GM23338 (cell line): ENCODE measurements around the gene ABR. TPM values are rescaled to one million over a fixed set of nuclear protein-coding genes. Genes with fewer than 3 reads are reported as not detected.
A peak's percentile ranks its signal among the peaks of the same experiment; 100 is the strongest.

ENCODE experiments used
- ATAC-seq: fragments of 200-7000 bp; cut with Tn5 transposase; 3 replicates; pipeline ENCODE4 v1.9.1; 2020
- DNase-seq: peaks from one replicate; pipeline ENCODE4 v3.0.0-alpha.2; 2015; ENCODE audit warnings: low spot score
- H2AFZ ChIP-seq: fragments of 200-600 bp; sonication (generic); 2 replicates; pipeline ENCODE4 v1.8.0; 2016; ENCODE audit warnings: antibody characterized with exemption, mild to moderate bottlenecking, moderate library complexity
- H3F3A ChIP-seq: fragments of 200-600 bp; sonication (generic); replicated peaks from 2 replicates; pipeline ENCODE4 v1.8.0; 2017; ENCODE audit warnings: antibody characterized with exemption, mixed run types, low read depth
- H3K27ac ChIP-seq: fragments of 200-600 bp; sonication (generic); 2 replicates; pipeline ENCODE4 v1.6.1; 2016; ENCODE audit warnings: low read depth
- H3K27me3 ChIP-seq: fragments of 200-600 bp; sonication (generic); 2 replicates; pipeline ENCODE4 v1.8.0; 2016; ENCODE audit warnings: mild to moderate bottlenecking, mixed run types, moderate library complexity; ENCODE audit not compliant: insufficient read depth
- H3K36me3 ChIP-seq: fragments of 200-600 bp; sonication (generic); 2 replicates; pipeline ENCODE4 v1.8.0; 2016; ENCODE audit warnings: mild to moderate bottlenecking; ENCODE audit not compliant: insufficient read depth
- H3K4me1 ChIP-seq: fragments of 200-600 bp; sonication (generic); 2 replicates; pipeline ENCODE4 v1.8.0; 2016; ENCODE audit warnings: mild to moderate bottlenecking, moderate library complexity; ENCODE audit not compliant: insufficient read depth
- H3K4me2 ChIP-seq: fragments of 200-600 bp; sonication (generic); 2 replicates; pipeline ENCODE4 v1.7.1; 2017; ENCODE audit warnings: mixed run types
- H3K4me3 ChIP-seq: fragments of 200-600 bp; sonication (generic); 2 replicates; pipeline ENCODE4 v1.6.1; 2016; ENCODE audit warnings: mixed run types
- H3K79me2 ChIP-seq: fragments of 200-600 bp; sonication (generic); replicated peaks from 2 replicates; pipeline ENCODE4 v1.8.0; 2017; ENCODE audit warnings: mild to moderate bottlenecking; ENCODE audit not compliant: insufficient read depth
- H3K9me2 ChIP-seq: fragments of 200-600 bp; sonication (generic); 2 replicates; pipeline ENCODE4 v1.8.0; 2017; ENCODE audit not compliant: insufficient read depth
- H4K20me1 ChIP-seq: fragments of 200-600 bp; sonication (generic); replicated peaks from 2 replicates; pipeline ENCODE4 v1.8.0; 2017; ENCODE audit warnings: mild to moderate bottlenecking; ENCODE audit not compliant: insufficient read depth
- H3K27ac Mint-ChIP-seq: 2 replicates; pipeline ENCODE4 v1.8.0; 2020; ENCODE audit warnings: inconsistent platforms, mild to moderate bottlenecking, moderate library complexity, mixed read lengths
- H3K27me3 Mint-ChIP-seq: 3 replicates; pipeline ENCODE4 v1.8.0; 2022; ENCODE audit warnings: low read depth, mild to moderate bottlenecking, moderate library complexity, mixed read lengths, inconsistent platforms; ENCODE audit not compliant: insufficient read depth, poor library complexity
- H3K36me3 Mint-ChIP-seq: 3 replicates; pipeline ENCODE4 v1.8.0; 2021; ENCODE audit warnings: low read depth, mild to moderate bottlenecking, inconsistent platforms, moderate library complexity, mixed read lengths
- H3K4me1 Mint-ChIP-seq: 3 replicates; pipeline ENCODE4 v1.8.0; 2020; ENCODE audit warnings: mild to moderate bottlenecking, inconsistent platforms, mixed read lengths
- H3K4me3 Mint-ChIP-seq: 3 replicates; pipeline ENCODE4 v1.8.0; 2021; ENCODE audit warnings: moderate library complexity, mild to moderate bottlenecking, inconsistent platforms, mixed read lengths
- H3K9me3 Mint-ChIP-seq: 3 replicates; pipeline ENCODE4 v1.8.0; 2020; ENCODE audit warnings: moderate library complexity, mild to moderate bottlenecking, inconsistent platforms, mixed read lengths
- ETS1 ChIP-seq: IDR thresholded peaks from 2 replicates; pipeline ENCODE4 v1.6.1; 2016; ENCODE audit warnings: antibody characterized with exemption
- EZH2phosphoT487 ChIP-seq: fragments of 200-600 bp; sonication (generic); IDR thresholded peaks from one replicate; pipeline ENCODE4 v1.8.1; 2018; ENCODE audit warnings: antibody characterized with exemption; ENCODE audit not compliant: unreplicated experiment
- JUNB ChIP-seq: IDR thresholded peaks from one replicate; pipeline ENCODE4 v1.6.1; 2016; ENCODE audit warnings: antibody characterized with exemption; ENCODE audit not compliant: unreplicated experiment
- POLR2AphosphoS5 ChIP-seq: IDR thresholded peaks from 2 replicates; pipeline ENCODE4 v1.6.1; 2016; ENCODE audit warnings: antibody characterized with exemption, low read depth
- STAT1 ChIP-seq: IDR thresholded peaks from one replicate; pipeline ENCODE4 v1.6.1; 2016; ENCODE audit warnings: antibody characterized with exemption; ENCODE audit not compliant: unreplicated experiment
- ZNF462 ChIP-seq: fragments of 250-450 bp; sonication (Bioruptor Pico); IDR thresholded peaks from 2 replicates; pipeline ENCODE4 v1.5.0; 2020; ENCODE audit warnings: mild to moderate bottlenecking, moderate library complexity
- polyA plus RNA-seq: library from polyadenylated mRNA; unstranded; fragments of >200 nt; fragmentation: Nextera tagmentation; extraction: Ambion mirVana; gene quantifications from 2 replicates; pipeline ENCODE4 v1.2.1, GENCODE V29; 2016
- total RNA-seq: library from RNA; depleted of rRNA; stranded (reverse); fragments of >200 nt; shearing (Covaris generic); gene quantifications from 2 replicates; pipeline ENCODE4 v1.2.3, GENCODE V29; 2014

Gene ABR
- total and polyA plus RNA-seq, 2 experiments from 2014 or later = 15.0 to 27.7 TPM

GRCh38 chr17:1181753-1182137 is 2.0 kb upstream of the ABR start (continued):
- TF ChIP-seq ZNF462 (CRISPR knock-in tag) = no peak

GRCh38 chr17:1180958-1181752 is 1.4 kb upstream of the ABR start:
- Histone ChIP-seq H3K4me2 (peak overlapping the region; percentile 86), H4K20me1 (no peaks in the 10 kb centered on the region), H3K9me2 (no peaks in the 10 kb centered on the region), H3K4me1 (peaks cover 23% of the 10 kb centered on the region), H3K79me2 (no peaks in the 10 kb centered on the region), H3K27ac (no peak overlapping the region), H3K4me3 (peak overlapping the region; percentile 67; the same call in 1 of the 2 replicates), H3K36me3 (no peaks in the 10 kb centered on the region), H3K27me3 (peaks cover 21% of the 10 kb centered on the region), H3F3A (peaks cover 6% of the 10 kb centered on the region; the same call in 1 of the 2 replicates), H2AFZ (peak overlapping the region; percentile 57; the same call in 1 of the 2 replicates)
- Mint-ChIP-seq H3K9me3 (no peaks in the 10 kb centered on the region), H3K27me3 (peaks cover 43% of the 10 kb centered on the region), H3K27ac (no peak overlapping the region; the same call in 1 of the 2 replicates), H3K4me3 (peak overlapping the region; percentile 30), H3K36me3 (no peaks in the 10 kb centered on the region), H3K4me1 (peaks cover 16% of the 10 kb centered on the region)
- DNase-seq = peak; percentile 75
- ATAC-seq = peak; percentile 52
- TF ChIP-seq POLR2AphosphoS5 = 0 out of 2 replicates have a peak, but pooled peaks have one; percentile 19
- TF ChIP-seq EZH2phosphoT487 = no peak
- TF ChIP-seq JUNB = no peak
- no peak for TF ChIP-seq ETS1
- no peak for TF ChIP-seq STAT1
- TF ChIP-seq ZNF462 (CRISPR knock-in tag) = no peak
